ENCODE data around the gene FASN.

Gene FASN

DNA sequence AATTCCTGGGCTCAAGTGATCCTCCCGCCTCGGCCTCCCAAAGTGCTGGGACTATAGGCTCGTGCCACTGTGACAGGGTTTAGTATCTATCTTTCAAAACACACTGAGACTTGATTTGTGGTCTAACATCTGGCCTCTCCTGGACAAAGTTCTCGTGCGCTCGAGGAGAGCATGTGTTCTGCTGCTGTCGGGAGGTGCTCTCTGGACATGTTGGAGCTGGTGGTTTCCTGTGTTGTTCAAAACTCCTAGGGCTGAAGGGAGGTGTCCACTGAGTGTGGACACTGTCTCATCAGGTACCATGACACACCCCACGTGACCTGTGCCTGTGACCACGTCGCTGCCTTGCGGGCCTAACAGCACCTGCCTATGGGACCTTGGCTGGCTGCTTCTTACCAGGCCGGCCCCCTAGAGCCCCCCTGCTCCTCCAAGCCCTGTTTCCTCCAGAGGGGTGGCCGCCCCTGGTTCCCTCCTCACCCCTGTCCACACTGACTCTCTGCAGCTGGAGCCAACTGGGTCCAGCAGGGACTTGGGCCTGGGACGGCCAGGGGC is 52.0 kb downstream of the FASN start:
- Histone ChIP-seq H3K4me2 (ENCODE audit: low read length) (no peak overlapping the region), H3K4me3 (ENCODE audit: low read length) (no peak overlapping the region), H3K4me1 (ENCODE audit: low read length) (peaks cover 5% of the 10 kb centered on the region), H3K9me3 (ENCODE audit: insufficient read depth, low read length) (no peaks in the 10 kb centered on the region), H3K9ac (ENCODE audit: low read length) (no peak overlapping the region), H3K79me2 (ENCODE audit: low read length) (no peaks in the 10 kb centered on the region), H3K27ac (ENCODE audit: low read length) (no peak overlapping the region), H2AFZ (ENCODE audit: low read depth, low read length) (no peak overlapping the region), H3K27me3 (ENCODE audit: low read depth, low read length) (no peaks in the 10 kb centered on the region), H3K36me3 (replicated peaks; ENCODE audit: low read depth, low read length) (no peaks in the 10 kb centered on the region), H4K20me1 (ENCODE audit: insufficient read depth, low read length) (no peaks in the 10 kb centered on the region)
- no peak for TF ChIP-seq EZH2phosphoT487 (IDR thresholded peaks at IDR 0.05; ENCODE audit: low read depth)
- TF ChIP-seq, protein P1, sequence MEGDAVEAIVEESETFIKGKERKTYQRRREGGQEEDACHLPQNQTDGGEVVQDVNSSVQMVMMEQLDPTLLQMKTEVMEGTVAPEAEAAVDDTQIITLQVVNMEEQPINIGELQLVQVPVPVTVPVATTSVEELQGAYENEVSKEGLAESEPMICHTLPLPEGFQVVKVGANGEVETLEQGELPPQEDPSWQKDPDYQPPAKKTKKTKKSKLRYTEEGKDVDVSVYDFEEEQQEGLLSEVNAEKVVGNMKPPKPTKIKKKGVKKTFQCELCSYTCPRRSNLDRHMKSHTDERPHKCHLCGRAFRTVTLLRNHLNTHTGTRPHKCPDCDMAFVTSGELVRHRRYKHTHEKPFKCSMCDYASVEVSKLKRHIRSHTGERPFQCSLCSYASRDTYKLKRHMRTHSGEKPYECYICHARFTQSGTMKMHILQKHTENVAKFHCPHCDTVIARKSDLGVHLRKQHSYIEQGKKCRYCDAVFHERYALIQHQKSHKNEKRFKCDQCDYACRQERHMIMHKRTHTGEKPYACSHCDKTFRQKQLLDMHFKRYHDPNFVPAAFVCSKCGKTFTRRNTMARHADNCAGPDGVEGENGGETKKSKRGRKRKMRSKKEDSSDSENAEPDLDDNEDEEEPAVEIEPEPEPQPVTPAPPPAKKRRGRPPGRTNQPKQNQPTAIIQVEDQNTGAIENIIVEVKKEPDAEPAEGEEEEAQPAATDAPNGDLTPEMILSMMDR (IDR thresholded peaks at IDR 0.05; ENCODE audit: low read depth, low read length): no peak

DNA sequence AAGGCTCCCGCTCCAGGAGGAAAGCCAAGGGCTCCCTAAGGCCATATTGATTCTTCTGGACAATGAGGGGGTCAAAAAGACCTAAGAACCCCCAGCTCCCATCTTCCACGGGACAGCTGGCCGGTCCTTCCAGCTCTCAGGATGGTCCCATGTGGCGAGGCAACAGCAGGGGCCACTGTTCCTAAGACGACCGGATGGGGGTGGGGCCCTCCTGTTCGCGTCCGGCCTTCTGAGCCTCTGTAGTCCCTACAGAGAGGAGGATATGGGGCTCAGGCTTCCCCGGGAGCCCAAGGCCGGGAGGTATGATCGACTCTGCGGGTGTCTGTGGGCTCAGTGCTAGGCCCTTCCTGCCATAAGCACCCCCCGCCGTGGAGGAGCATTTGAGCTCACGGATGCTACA is 54.5 kb downstream of the FASN start:
- no peak overlapping the region for H3K9ac ChIP-seq (ENCODE audit: low read length)
- H4K20me1 ChIP-seq (ENCODE audit: insufficient read depth, low read length): no peaks in the 10 kb centered on the region
- H3K4me2 ChIP-seq (ENCODE audit: low read length): no peak overlapping the region
- H3K4me3 ChIP-seq (ENCODE audit: low read length): no peak overlapping the region
- TF ChIP-seq EZH2phosphoT487 (IDR thresholded peaks at IDR 0.05; ENCODE audit: low read depth): no peak
- H3K27me3 ChIP-seq (ENCODE audit: low read depth, low read length): no peaks in the 10 kb centered on the region
- no peak overlapping the region for H2AFZ ChIP-seq (ENCODE audit: low read depth, low read length)
- H3K36me3 ChIP-seq (replicated peaks; ENCODE audit: low read depth, low read length): no peaks in the 10 kb centered on the region
- H3K27ac ChIP-seq (ENCODE audit: low read length): no peak overlapping the region
- H3K79me2 ChIP-seq (ENCODE audit: low read length): no peaks in the 10 kb centered on the region
- no peaks in the 10 kb centered on the region for H3K9me3 ChIP-seq (ENCODE audit: insufficient read depth, low read length)
- H3K4me1 ChIP-seq (ENCODE audit: low read length): peaks cover 8% of the 10 kb centered on the region; the same call in 1 of the 2 replicates

DNA sequence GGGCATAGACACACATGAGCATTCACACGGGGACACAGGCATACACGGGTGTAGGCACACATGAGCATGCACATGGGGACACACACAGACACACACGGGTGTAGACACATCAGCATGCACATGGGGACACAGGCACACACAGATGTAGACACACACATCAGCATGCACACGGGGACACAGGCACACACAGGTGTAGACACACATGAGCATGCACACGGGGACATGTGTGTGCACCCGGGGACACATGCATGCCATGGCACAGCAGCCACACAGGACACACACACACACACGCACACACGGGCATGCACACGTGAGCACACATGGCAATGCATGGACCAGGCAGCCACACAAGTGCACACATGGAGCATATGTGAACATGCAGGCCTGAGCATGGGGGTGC is 55.4 kb downstream of the FASN start:
- no peaks in the 10 kb centered on the region for H3K9me3 ChIP-seq (ENCODE audit: insufficient read depth, low read length)
- no peak overlapping the region for H3K9ac ChIP-seq (ENCODE audit: low read length)
- no peaks in the 10 kb centered on the region for H3K27me3 ChIP-seq (ENCODE audit: low read depth, low read length)
- TF ChIP-seq, protein P1 (IDR thresholded peaks at IDR 0.05; ENCODE audit: low read depth, low read length): no peak
- TF ChIP-seq EZH2phosphoT487 (IDR thresholded peaks at IDR 0.05; ENCODE audit: low read depth): no peak
- H4K20me1 ChIP-seq (ENCODE audit: insufficient read depth, low read length): no peaks in the 10 kb centered on the region
- H3K36me3 ChIP-seq (replicated peaks; ENCODE audit: low read depth, low read length): no peaks in the 10 kb centered on the region
- H2AFZ ChIP-seq (ENCODE audit: low read depth, low read length): no peak overlapping the region
- H3K4me3 ChIP-seq (ENCODE audit: low read length): no peak overlapping the region
- H3K4me1 ChIP-seq (ENCODE audit: low read length): peaks cover 12% of the 10 kb centered on the region; the same call in 1 of the 2 replicates
- no peak overlapping the region for H3K4me2 ChIP-seq (ENCODE audit: low read length)
- H3K27ac ChIP-seq (ENCODE audit: low read length): no peak overlapping the region
- H3K79me2 ChIP-seq (ENCODE audit: low read length): no peaks in the 10 kb centered on the region

DNA sequence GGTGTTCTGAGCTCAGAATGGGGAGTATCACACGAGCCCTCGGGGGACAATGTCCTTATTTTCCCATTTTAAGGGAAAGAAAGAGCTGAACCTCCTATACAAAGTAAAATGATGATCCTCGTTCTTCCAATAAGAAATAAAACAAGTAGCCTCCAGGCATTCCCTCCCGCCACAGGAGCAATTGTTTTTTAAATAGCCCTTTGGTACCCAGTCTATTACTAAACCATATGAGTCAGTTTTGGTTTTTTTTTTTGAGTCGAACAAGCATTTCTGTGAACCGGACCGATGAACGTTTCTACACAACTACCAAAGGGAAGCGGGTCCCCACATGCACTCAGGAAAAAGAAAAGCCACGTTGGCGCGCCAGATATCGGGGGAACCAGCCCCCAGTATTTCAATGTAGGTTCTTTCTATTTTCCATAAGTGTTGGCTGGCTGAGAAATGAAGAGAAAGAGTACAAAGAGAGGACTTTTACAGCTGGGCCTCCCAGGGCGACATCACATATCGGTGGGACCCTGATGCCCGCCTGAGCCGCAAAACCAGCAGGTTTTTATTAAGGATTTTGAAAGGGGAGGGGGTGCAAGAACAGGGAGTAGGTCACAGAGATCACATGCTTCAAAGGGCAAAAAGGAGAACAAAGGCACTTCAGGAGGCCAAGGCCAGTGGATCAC is 56.8 kb downstream of the FASN start:
- Histone ChIP-seq H3K36me3 (replicated peaks; ENCODE audit: low read depth, low read length) (peaks cover 2% of the 10 kb centered on the region), H3K4me2 (ENCODE audit: low read length) (no peak overlapping the region), H3K9me3 (ENCODE audit: insufficient read depth, low read length) (no peaks in the 10 kb centered on the region), H3K4me3 (ENCODE audit: low read length) (no peak overlapping the region), H3K9ac (ENCODE audit: low read length) (no peak overlapping the region), H3K27ac (ENCODE audit: low read length) (no peak overlapping the region), H2AFZ (ENCODE audit: low read depth, low read length) (no peak overlapping the region), H3K79me2 (ENCODE audit: low read length) (peaks cover 7% of the 10 kb centered on the region), H4K20me1 (ENCODE audit: insufficient read depth, low read length) (peaks cover 5% of the 10 kb centered on the region; the same call in 1 of the 2 replicates), H3K4me1 (ENCODE audit: low read length) (peaks cover 17% of the 10 kb centered on the region), H3K27me3 (ENCODE audit: low read depth, low read length) (no peaks in the 10 kb centered on the region)
- TF ChIP-seq, protein P1 (IDR thresholded peaks at IDR 0.05; ENCODE audit: low read depth, low read length): no peak
- TF ChIP-seq EZH2phosphoT487 (IDR thresholded peaks at IDR 0.05; ENCODE audit: low read depth): no peak
